Astrocyte of the cerebellum (primary cell): ENCODE measurements around the gene FGB.

ENCODE experiments used
- DNase-seq: peaks from one replicate; pipeline ENCODE4 v3.0.0-alpha.2; 2011; ENCODE audit warnings: low read depth
- H3K4me3 ChIP-seq: 2 replicates; pipeline ENCODE4 v1.5.1; 2011; ENCODE audit warnings: mild to moderate bottlenecking, low read depth, low read length, moderate library complexity
- CTCF ChIP-seq: IDR thresholded peaks from 2 replicates; pipeline ENCODE4 v1.5.1; 2012; ENCODE audit warnings: low read length, low read depth, moderate library complexity, mild to moderate bottlenecking; ENCODE audit errors: missing control alignments
- in situ Hi-C: cut with HindIII; loops from 2 replicates; pipeline ENCODE4 v1.10.0; 2017; ENCODE audit warnings: low sequenced_read_pairs

The FGB gene

GRCh38 chr4:154616731-154617130, 53.9 kb downstream of the FGB start:
- in situ Hi-C loops, result no loop called here
- no peak overlapping the region for H3K4me3 ChIP-seq
- TF ChIP-seq CTCF, result no peak
- no peak for DNase-seq

- H3K4me3 ChIP-seq, result no peak overlapping the region
- no peak for TF ChIP-seq CTCF
- in situ Hi-C loops, result no loop called here
- no peak for DNase-seq
Observed at GRCh38 chr4:154617820-154618317, 55.1 kb downstream of the FGB start.

DNA sequence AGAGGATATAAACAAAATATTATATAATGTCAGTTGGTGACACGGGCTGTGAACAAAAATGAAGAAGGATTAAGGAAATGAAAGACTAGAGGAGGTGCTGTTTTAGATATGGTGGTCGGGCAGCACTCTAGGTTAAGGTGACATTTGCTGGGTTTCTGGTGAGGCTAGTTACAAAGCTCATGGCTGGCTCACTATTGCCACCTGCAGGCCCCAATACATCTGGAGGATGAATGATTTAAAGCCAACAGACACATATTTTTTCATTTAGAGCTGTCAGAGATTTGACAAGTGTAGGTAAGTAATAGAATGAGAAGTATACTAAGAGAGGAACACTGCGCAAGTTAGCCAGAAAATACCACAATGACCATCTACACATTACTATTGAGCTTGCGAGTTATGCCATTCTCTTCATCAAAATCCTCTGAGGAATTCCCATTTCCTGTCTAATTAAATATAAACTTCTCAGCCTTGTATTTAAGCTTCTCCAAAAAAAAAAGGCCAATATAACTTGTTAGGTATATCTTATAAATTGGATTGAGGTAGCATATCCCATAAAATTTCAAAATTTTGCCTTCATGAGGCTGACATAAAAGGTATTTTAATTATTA, 56.0 kb downstream of the FGB start:
- DNase-seq, result peak; percentile 38
- no peak overlapping the region for H3K4me3 ChIP-seq
- TF ChIP-seq CTCF, result peak; percentile 83
- in situ Hi-C loops, result no loop called here

GRCh38 chr4:154620111-154620510, 57.3 kb downstream of the FGB start:
- H3K4me3 ChIP-seq, result no peak overlapping the region
- TF ChIP-seq CTCF, result no peak
- no peak for DNase-seq
- in situ Hi-C loops, result no loop called here
